LNCAP (cell line): Measurements from ENCODE around the gene SLC27A2.

ENCODE experiments used
- TF ChIP-seq, protein P1 (sequence below): fragments of 450-650 bp; IDR thresholded peaks from 2 replicates; pipeline ENCODE4 v1.5.1; 2017; ENCODE audit warnings: mild to moderate bottlenecking

SLC27A2 gene

DNA sequence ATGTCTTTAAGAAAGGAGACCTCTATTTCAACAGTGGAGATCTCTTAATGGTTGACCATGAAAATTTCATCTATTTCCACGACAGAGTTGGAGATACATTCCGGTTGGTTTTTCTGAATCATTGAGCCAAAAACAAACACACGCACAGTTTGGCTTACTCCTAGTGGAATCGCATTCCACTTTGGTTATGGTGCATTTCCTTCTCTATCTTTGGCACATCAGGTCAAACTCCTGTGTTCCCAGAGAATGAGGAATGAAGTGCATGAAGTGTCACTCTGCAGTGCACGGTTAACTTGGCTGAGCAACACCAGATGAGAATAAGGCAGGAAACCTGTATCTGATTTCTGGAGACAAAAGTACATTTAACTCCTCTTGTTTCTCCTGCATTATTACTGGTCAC lies 45.1 kb downstream of the SLC27A2 start:
- TF ChIP-seq, protein P1, sequence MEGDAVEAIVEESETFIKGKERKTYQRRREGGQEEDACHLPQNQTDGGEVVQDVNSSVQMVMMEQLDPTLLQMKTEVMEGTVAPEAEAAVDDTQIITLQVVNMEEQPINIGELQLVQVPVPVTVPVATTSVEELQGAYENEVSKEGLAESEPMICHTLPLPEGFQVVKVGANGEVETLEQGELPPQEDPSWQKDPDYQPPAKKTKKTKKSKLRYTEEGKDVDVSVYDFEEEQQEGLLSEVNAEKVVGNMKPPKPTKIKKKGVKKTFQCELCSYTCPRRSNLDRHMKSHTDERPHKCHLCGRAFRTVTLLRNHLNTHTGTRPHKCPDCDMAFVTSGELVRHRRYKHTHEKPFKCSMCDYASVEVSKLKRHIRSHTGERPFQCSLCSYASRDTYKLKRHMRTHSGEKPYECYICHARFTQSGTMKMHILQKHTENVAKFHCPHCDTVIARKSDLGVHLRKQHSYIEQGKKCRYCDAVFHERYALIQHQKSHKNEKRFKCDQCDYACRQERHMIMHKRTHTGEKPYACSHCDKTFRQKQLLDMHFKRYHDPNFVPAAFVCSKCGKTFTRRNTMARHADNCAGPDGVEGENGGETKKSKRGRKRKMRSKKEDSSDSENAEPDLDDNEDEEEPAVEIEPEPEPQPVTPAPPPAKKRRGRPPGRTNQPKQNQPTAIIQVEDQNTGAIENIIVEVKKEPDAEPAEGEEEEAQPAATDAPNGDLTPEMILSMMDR, result no peak

DNA sequence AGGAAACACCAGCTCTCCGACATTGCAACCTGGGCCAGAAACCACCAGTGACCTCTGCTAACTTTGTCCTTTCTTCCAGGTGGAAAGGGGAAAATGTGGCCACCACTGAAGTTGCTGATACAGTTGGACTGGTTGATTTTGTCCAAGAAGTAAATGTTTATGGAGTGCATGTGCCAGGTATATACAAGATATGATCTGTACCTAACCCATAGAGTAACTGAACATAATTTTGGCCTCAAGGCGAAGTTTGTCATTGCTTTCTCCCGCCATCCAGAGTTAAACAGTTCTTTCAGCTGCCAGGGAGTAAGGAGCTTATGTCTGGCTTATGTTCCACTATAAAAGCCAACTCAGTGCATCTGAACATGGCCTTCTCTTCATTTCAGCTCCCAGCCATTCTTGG lies 46.9 kb downstream of the SLC27A2 start:
- TF ChIP-seq, protein P1, result no peak

DNA sequence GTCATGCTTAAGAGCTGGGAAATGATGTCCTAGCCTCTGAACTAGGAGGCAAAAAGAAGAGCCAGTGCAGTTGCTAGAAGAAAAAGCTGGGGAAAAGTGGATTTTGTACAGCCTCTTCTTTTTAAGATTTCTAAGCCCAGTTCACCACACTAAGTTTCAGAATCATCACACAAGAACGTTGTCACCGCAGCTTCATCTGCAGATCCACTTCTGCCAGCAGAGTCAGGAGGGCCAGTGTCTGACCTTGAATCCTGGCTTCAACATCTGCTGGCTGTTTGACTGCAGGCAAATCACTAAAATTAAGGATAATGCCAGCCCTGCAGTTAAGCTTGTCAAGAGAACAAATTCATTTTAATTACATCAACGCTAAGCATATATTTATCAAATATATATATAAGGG lies 47.3 kb downstream of the SLC27A2 start:
- TF ChIP-seq, protein P1, result no peak

DNA sequence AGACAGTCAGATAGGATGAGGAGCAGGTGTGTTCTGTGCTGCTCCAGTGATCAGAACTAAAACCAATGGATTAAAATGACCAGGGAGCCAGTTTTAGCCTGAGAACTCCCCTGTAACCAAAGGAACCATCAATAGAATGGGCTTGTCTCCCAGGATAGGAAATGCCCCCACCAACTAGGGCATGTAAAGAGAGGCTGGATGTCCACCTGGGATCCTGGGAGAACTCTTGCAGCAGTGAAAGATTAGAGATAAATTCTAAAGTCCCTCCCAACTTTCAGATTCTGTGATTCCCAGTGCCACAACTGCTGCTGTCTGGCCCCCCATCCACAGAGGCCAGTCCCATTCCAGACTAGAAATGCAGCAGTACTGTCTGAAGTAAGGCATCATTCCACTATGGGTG lies 49.8 kb downstream of the SLC27A2 start:
- TF ChIP-seq, protein P1, result no peak

DNA sequence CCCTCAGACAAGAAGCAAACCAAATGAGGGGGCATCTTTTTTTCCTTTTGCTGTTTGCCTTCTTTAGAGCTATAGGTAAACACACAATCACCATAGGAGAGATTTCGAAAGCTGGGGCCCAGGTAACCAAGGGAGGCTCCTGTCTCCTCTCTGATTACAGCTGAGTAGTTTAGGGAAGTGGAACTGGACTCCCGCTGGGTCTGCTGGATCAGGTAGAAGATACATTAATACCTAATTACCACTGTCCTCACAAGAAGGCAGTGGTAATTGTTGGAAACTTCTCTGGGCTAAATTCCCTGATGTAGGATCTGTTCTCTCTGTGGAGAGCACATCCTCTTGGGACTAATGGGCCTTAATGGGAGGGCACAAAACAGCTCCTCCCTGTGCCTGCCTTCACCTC lies 50.8 kb downstream of the SLC27A2 start:
- TF ChIP-seq, protein P1, result no peak

DNA sequence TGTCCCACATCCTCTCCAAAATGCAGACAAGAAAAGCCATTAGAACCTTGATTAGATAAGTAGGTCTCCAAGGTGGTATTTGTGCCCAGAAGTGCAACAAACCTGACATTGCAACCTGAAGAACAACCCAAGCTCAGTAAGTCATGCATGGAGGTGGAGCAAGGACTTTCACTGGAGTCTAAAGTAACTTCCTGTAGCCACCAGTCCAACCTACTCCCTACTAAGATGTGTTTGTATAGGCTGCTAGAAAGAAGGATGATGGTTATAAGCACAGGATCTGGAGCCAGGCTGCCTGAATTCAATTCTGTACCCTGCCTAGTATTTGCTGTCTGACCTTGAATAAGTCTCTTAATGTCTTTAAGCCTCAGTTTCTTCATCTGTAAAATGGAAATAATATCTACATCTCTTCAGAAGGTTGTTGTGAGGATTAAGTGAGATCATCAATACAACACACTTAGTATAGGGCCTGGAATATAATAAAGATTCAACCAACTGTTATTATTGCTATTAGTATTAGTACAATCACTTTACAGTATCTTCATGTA lies 51.3 kb downstream of the SLC27A2 start:
- TF ChIP-seq, protein P1, result no peak

DNA sequence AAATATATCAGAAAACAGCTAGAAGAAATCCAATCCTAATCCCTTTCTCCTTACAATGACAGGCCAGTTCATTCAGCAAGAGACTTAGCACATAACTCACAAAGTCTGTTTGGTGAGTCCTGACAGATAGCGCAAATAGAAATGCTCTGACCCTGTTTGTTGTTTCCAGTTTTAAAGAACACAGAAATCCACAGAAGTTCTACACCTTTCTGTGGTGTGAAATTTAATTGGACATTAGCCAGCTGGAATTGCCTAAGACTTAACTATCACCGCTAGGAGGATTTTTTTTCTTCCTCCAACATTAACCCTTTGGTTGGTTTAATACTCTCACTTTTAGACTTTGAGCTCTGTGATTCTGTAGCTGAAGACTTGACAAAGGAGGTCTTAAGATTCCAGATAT lies 52.8 kb downstream of the SLC27A2 start:
- TF ChIP-seq, protein P1, result no peak

DNA sequence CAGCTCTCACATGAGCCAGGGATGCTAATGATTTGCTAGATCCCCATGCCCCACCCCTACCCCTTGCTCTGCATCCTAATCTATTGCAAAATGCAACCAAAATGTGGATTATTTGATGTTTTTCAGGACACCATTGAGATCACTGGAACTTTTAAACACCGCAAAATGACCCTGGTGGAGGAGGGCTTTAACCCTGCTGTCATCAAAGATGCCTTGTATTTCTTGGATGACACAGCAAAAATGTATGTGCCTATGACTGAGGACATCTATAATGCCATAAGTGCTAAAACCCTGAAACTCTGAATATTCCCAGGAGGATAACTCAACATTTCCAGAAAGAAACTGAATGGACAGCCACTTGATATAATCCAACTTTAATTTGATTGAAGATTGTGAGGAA lies 53.8 kb downstream of the SLC27A2 start:
- TF ChIP-seq, protein P1, result no peak
